Skeletal muscle cell (primary cell): ENCODE measurements around the gene SH3GL2.

Source experiments
- DNase-seq: peaks from one replicate; pipeline ENCODE4 v3.0.0-alpha.2; 2010; ENCODE audit warnings: low read depth
- H3K4me3 ChIP-seq: 2 replicates; pipeline ENCODE4 v1.5.1; 2011; ENCODE audit warnings: low read depth, mild to moderate bottlenecking, control low read depth, low read length, moderate library complexity

SH3GL2 gene

GRCh38 chr9:17604556-17604955 lies 25.7 kb downstream of the SH3GL2 start:
- no peak overlapping the region for H3K4me3 ChIP-seq
- no peak for DNase-seq

GRCh38 chr9:17609312-17610005 lies 30.6 kb downstream of the SH3GL2 start:
- H3K4me3 ChIP-seq: no peak overlapping the region
- DNase-seq: no peak

- no peak for DNase-seq
- no peak overlapping the region for H3K4me3 ChIP-seq
Measured at GRCh38 chr9:17611342-17611741, 32.5 kb downstream of the SH3GL2 start.

- no peak overlapping the region for H3K4me3 ChIP-seq
- no peak for DNase-seq
Measured at GRCh38 chr9:17611917-17612316, 33.1 kb downstream of the SH3GL2 start.

GRCh38 chr9:17613758-17614157 lies 34.9 kb downstream of the SH3GL2 start:
- DNase-seq: peak; percentile 64
- H3K4me3 ChIP-seq: no peak overlapping the region

- DNase-seq: no peak
- no peak overlapping the region for H3K4me3 ChIP-seq
Measured at GRCh38 chr9:17614250-17614649, 35.4 kb downstream of the SH3GL2 start.

GRCh38 chr9:17614903-17615302 lies 36.0 kb downstream of the SH3GL2 start:
- DNase-seq: no peak
- no peak overlapping the region for H3K4me3 ChIP-seq

- no peak overlapping the region for H3K4me3 ChIP-seq
- DNase-seq: no peak
Measured at GRCh38 chr9:17622141-17622540, 43.3 kb downstream of the SH3GL2 start.

GRCh38 chr9:17622749-17623148 lies 43.9 kb downstream of the SH3GL2 start:
- no peak for DNase-seq
- H3K4me3 ChIP-seq: no peak overlapping the region

GRCh38 chr9:17623965-17624364 lies 45.1 kb downstream of the SH3GL2 start:
- DNase-seq: no peak
- H3K4me3 ChIP-seq: no peak overlapping the region

- DNase-seq: no peak
- H3K4me3 ChIP-seq: no peak overlapping the region
Measured at GRCh38 chr9:17624571-17624970, 45.7 kb downstream of the SH3GL2 start.

- H3K4me3 ChIP-seq: no peak overlapping the region
- DNase-seq: no peak
Measured at GRCh38 chr9:17625644-17626388, 47.0 kb downstream of the SH3GL2 start.

- H3K4me3 ChIP-seq: no peak overlapping the region
- DNase-seq: no peak
Measured at GRCh38 chr9:17627641-17628040, 48.8 kb downstream of the SH3GL2 start.

- no peak for DNase-seq
- H3K4me3 ChIP-seq: no peak overlapping the region
Measured at GRCh38 chr9:17628624-17629023, 49.8 kb downstream of the SH3GL2 start.

- H3K4me3 ChIP-seq: no peak overlapping the region
- DNase-seq: no peak
Measured at GRCh38 chr9:17630531-17630949, 51.7 kb downstream of the SH3GL2 start.

GRCh38 chr9:17631396-17631795 lies 52.5 kb downstream of the SH3GL2 start:
- no peak overlapping the region for H3K4me3 ChIP-seq
- no peak for DNase-seq

GRCh38 chr9:17632994-17633393 lies 54.1 kb downstream of the SH3GL2 start:
- H3K4me3 ChIP-seq: no peak overlapping the region
- no peak for DNase-seq

GRCh38 chr9:17635115-17635890 lies 56.4 kb downstream of the SH3GL2 start:
- no peak overlapping the region for H3K4me3 ChIP-seq
- DNase-seq: no peak

GRCh38 chr9:17636349-17636748 lies 57.5 kb downstream of the SH3GL2 start:
- DNase-seq: no peak
- H3K4me3 ChIP-seq: no peak overlapping the region

- no peak overlapping the region for H3K4me3 ChIP-seq
- no peak for DNase-seq
Measured at GRCh38 chr9:17636821-17637220, 58.0 kb downstream of the SH3GL2 start.
